Prostate gland (tissue), 2 donors: Measurements from ENCODE around the gene P2RY6.

Source experiments
- CTCF ChIP-seq, 4 experiments: fragments of 200-600 bp in 2 of 4; fragments of 450-650 bp in 2 of 4; sonication (generic) in 2 of 4; IDR thresholded peaks; 1 replicate in 3 of 4; 2 replicates in 1 of 4; pipeline ENCODE4 v1.5.1; 2016 to 2019; ENCODE audit warnings: antibody characterized with exemption in 4 of 4, mild to moderate bottlenecking in 2 of 4, moderate library complexity in 2 of 4
- POLR2AphosphoS5 ChIP-seq: sonication (generic); formaldehyde crosslinking; IDR thresholded peaks from one replicate; pipeline ENCODE4 v1.6.1; 2017; ENCODE audit warnings: antibody characterized with exemption

DNA sequence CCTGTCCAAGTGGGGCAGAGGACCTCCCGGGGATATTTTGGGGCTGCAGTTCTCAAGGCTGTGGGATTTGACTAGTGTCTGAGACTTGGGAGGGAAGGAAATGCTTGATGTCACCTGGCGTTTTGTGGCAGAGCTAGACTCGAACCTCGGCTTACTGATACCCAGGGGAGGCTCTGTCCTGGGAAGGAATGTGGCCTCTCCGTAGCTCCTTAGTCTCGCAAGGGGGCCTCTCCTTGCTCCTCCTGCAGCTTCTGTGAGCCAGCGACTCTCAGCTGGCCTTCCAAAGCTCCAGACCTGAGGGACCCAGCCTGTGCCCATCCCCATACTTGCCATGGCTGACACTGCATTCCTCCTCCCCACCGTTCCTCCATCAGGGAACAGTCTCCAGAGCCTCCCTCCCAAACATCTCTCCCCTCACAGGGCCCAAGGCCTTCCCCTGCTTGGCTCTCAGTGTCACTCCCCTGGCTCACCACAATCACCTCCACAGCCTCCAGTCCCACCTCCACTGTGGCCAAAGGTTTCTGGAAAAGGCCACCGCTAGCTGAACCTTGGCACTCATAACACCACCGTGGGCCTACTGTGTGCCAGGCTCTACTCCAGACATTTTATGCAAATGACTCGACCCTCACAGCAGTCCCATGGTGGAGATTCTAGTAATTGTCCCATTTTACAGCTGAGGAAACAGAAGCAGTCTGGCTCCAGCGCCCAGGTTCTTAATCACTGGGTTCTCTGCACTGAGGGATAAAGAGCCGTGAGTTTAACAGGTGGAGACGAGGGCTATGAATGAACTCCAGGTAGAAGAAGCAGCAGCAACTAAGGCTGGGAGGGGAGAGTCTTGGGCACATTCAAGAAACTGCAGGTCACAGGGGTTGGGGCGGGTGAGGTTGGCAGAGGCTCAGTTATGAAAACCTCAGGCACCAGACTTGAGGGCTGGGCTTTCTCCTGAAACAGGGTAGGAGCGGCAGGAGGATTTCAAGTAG is 42.0 kb upstream of the P2RY6 start:
- TF ChIP-seq CTCF (IDR thresholded peaks at IDR 0.05): no peak
- TF ChIP-seq POLR2AphosphoS5: no peak
